Erythroblast (primary cell): ENCODE measurements around the gene RNF43.

ENCODE experiments used
- GATA1 ChIP-seq: IDR thresholded peaks from 2 replicates; pipeline ENCODE4 v1.6.1; 2011; ENCODE audit warnings: low read depth, mild to moderate bottlenecking, control low read depth, low read length, moderate library complexity
- POLR2A ChIP-seq: IDR thresholded peaks from 2 replicates; pipeline ENCODE4 v1.6.1; 2011; ENCODE audit warnings: mild to moderate bottlenecking, low read length

DNA sequence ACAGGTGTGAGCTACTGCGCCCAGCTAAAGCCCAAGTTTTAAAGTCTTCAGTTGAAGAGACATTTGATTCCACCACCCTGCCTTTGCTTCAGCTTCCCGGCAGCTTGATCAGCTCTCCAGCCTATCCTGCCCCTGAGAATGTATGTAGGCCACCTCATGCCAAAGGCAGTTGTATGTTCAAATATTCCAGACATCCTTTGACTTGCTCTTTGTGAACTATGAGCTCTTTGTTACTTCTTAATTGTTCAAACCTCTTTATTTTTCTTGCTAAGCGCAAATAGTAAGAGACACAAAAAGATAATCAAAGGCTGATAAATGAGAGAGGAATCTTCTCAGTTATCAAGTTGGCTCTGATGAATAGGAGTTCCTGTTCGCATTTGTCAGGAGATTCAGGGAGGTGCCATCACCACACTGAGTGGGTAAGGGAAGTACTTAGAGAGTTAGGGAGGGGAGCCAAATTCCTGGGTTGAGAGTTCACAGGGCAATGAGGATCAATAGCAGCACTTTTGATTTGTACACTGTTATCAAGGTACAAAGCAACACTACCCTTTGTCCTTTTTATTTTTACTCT is 33.4 kb downstream of the RNF43 start:
- no peak for TF ChIP-seq POLR2A
- no peak for TF ChIP-seq GATA1
